ENCODE data around the gene GNB2. TPM values are rescaled to one million over a fixed set of nuclear protein-coding genes. Genes with fewer than 3 reads are reported as not detected.

GNB2 gene
- polyA plus RNA-seq, 1 experiment = 172 TPM

DNA sequence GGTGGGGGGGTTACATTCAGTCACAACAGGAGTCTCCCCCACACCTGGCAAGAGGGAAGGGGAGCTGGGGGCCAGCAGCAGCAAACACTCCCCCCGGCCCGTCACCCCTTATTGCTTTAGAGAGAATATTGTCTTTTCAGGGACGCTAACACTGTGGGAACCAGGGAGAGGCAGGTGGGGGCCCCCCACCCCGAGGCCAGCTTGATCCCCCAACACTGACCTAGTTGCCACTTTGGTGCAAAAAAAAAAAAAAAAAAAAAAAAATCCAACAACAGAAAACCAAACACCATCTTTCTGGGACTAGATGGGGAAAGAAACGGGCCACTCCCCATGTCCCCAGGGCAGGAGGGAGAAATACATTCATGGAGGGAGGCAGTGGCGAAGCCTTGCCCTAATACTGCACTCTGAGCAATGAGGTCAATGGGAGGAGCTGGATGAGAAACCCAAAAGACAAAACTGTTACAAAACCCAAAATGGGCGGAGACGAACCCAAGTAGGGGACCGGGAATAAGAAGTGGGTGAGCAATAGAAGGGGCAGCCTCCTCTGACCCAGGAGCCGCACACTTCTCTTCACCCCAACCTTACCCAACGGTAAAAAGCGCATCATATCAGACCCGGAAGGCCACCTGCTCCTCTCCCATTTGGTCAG, 6.5 kb downstream of the GNB2 start:
- Histone ChIP-seq H3K4me3 (ENCODE audit: low read depth, low read length) (no peak overlapping the region), H3K36me3 (ENCODE audit: control insufficient read depth, insufficient read depth, low read length) (peaks cover 58% of the 10 kb centered on the region), H3K27me3 (ENCODE audit: control insufficient read depth, insufficient read depth, low read length) (no peaks in the 10 kb centered on the region)
- no peak for DNase-seq (ENCODE audit: low read depth)
- TF ChIP-seq CTCF (IDR thresholded peaks at IDR 0.05; ENCODE audit: insufficient read depth, low read depth, low read length) = no peak
- ChIA-PET CTCF (interaction anchor here (1.7 to 10.3 kb wide), 2 partner anchors 11 to 172 kb away, joined by 5 to 110 read pairs; partner anchors contain the start of genes GIGYF1 and SLC12A9), POLR2A (interaction anchor here (0.6 kb wide), 1 partner anchor 17 kb away, joined by 11 read pairs; no protein-coding TSS in a partner anchor)

DNA sequence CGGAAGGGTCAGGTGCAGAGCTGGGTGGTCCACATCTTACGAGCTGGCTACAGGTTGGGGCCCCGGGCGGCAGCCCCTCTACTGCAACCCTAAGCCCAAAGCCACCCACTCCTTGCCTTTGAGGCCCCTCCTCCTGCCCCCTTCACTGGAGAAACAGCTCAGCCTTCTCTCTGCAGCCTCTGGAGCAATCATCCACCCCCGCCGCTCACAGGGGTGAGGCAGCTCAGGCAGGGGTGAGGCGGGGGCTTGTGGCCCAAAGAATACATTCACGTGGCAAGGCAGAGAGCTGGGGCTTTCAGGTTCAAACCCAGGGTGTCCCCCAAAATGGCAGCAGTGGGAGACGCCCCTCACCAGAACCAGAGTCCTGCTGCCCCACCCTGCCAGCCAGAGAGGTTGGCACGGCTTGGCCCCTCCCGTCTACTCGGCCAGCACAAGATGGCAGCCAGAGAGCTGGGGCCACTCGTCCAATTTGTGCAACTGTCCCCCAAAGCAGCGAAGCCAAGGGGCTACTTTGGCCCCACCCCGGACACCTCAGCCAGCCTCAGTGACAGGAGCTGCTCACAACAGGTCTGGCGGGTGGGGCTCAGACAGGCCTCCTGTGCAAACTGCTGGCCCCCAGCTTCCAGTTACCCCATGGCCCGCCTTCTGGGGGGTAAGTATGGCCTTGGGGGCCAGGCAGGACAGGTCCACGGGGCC, 7.2 kb downstream of the GNB2 start:
- DNase-seq (ENCODE audit: low read depth) = no peak
- Histone ChIP-seq H3K36me3 (ENCODE audit: control insufficient read depth, insufficient read depth, low read length) (peaks cover 64% of the 10 kb centered on the region), H3K4me3 (ENCODE audit: low read depth, low read length) (no peak overlapping the region), H3K27me3 (ENCODE audit: control insufficient read depth, insufficient read depth, low read length) (no peaks in the 10 kb centered on the region)
- POLR2A ChIA-PET = no interaction called here
- CTCF ChIA-PET = interaction anchor here (1.7 to 10.3 kb wide), 2 partner anchors 11 to 172 kb away, joined by 5 to 110 read pairs; partner anchors contain the start of genes GIGYF1 and SLC12A9
- no peak for TF ChIP-seq CTCF (IDR thresholded peaks at IDR 0.05; ENCODE audit: insufficient read depth, low read depth, low read length)

DNA sequence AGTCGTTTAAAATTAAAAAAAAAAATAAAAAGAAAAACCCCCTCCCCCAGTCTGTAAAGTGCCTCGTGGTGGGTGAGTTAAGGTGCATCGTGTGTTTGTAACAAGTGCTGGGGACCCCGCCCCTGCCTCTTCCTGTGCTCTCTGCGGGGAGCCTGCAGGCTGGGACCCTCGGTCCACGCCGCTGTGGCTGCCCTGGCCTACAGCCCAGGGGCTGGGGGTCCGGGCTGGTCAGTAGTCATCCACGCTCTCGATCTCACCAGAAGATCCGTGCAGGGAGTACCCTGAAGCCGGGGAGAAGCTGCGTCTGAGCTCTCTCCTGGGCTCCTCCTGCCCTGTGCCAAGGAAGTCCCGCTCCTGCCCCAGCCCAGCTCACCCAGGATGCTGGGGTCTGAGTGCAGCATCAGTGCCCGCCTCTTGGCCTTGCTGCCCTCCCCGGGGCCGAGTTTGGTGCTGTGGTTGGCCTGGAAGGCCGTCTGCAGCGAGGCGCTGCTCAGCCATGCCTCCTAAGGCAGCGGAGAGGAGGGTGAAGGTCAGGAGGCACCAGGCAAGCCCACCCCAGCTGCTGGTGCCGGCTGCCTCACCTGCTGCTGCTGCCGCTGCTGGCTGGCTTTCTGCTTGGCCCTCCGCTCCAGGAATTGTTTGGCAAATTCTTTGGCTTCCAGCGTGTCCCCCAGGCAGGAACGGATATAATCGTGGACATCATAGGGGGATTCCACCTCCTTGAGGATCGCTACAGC, 8.1 kb downstream of the GNB2 start:
- ChIA-PET POLR2A (interaction anchor here (0.6 kb wide), 1 partner anchor 24 kb away, joined by 3 read pairs; no protein-coding TSS in a partner anchor), CTCF (interaction anchor here (1.3 to 10.3 kb wide), 3 partner anchors 10 to 171 kb away, joined by 4 to 110 read pairs (median 12); partner anchors contain the start of genes GIGYF1, POP7 and SLC12A9)
- Histone ChIP-seq H3K27me3 (ENCODE audit: control insufficient read depth, insufficient read depth, low read length) (no peaks in the 10 kb centered on the region), H3K4me3 (ENCODE audit: low read depth, low read length) (no peak overlapping the region), H3K36me3 (ENCODE audit: control insufficient read depth, insufficient read depth, low read length) (peaks cover 70% of the 10 kb centered on the region)
- no peak for DNase-seq (ENCODE audit: low read depth)
- TF ChIP-seq CTCF (IDR thresholded peaks at IDR 0.05; ENCODE audit: insufficient read depth, low read depth, low read length) = no peak

GRCh38 chr7:100682228-100682741, 8.7 kb downstream of the GNB2 start:
- POLR2A ChIA-PET = no interaction called here
- no peak overlapping the region for H3K4me3 ChIP-seq (ENCODE audit: low read depth, low read length)
- CTCF ChIA-PET = interaction anchor here (1.3 to 10.3 kb wide), 4 partner anchors 9 to 170 kb away, joined by 4 to 110 read pairs (median 8); partner anchors contain the start of genes GIGYF1, POP7 and SLC12A9
- DNase-seq (ENCODE audit: low read depth) = no peak
- no peak for TF ChIP-seq CTCF (IDR thresholded peaks at IDR 0.05; ENCODE audit: insufficient read depth, low read depth, low read length)
- H3K36me3 ChIP-seq (ENCODE audit: control insufficient read depth, insufficient read depth, low read length) = peaks cover 71% of the 10 kb centered on the region
- no peaks in the 10 kb centered on the region for H3K27me3 ChIP-seq (ENCODE audit: control insufficient read depth, insufficient read depth, low read length)

Data from BJ (cell line).